Renal pelvis (tissue), 4 donors: Measurements from ENCODE around the gene HOXA6. TPM values are rescaled to one million over a fixed set of nuclear protein-coding genes. Genes with fewer than 3 reads are reported as not detected.

ENCODE experiments used
- DNase-seq: peaks from one replicate; pipeline ENCODE4 v3.0.0-alpha.2; 2013
- polyA plus RNA-seq, 3 donors: library from polyadenylated mRNA; unstranded; fragments of 120-200 nt; gene quantifications; one replicate each; pipeline ENCODE4 v1.2.1, GENCODE V29; 2013; ENCODE audit not compliant: insufficient read length in 3 of 3

HOXA6 gene
- polyA plus RNA-seq, 3 donors, result 33.3 to 45.1 (median 34.8) TPM

DNA sequence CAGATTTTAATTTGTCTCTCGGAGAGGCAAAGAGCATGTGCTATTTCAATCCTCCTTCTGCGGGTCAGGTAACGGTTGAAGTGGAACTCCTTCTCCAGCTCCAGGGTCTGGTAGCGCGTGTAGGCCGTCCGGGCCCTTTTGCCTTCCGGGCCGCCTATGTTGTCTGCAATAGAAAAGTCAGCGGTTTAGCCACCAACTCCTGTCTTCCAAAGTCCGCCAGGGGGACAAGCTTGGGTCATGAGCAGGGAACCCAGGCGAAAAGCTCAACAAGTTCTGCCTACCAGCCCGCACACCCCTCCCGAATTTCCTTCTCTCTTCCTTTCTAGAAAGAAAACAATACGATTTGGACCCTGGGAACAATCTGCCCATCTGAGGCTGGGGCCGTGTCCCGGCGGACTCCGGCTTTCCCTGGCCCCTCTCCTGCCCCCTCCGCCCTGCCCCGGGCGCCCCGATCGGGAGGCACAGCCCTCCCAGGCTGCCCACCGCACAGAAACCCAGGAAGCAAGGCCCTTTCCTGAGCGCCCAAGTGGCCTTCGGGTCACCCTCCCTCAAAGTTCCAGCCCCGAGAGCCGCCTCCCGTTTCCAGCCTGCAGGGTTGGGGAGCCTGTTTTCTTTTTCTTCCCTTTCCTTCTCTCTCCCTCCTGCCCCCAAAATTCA is 5.5 kb downstream of the HOXA6 start:
- DNase-seq, result no peak

DNA sequence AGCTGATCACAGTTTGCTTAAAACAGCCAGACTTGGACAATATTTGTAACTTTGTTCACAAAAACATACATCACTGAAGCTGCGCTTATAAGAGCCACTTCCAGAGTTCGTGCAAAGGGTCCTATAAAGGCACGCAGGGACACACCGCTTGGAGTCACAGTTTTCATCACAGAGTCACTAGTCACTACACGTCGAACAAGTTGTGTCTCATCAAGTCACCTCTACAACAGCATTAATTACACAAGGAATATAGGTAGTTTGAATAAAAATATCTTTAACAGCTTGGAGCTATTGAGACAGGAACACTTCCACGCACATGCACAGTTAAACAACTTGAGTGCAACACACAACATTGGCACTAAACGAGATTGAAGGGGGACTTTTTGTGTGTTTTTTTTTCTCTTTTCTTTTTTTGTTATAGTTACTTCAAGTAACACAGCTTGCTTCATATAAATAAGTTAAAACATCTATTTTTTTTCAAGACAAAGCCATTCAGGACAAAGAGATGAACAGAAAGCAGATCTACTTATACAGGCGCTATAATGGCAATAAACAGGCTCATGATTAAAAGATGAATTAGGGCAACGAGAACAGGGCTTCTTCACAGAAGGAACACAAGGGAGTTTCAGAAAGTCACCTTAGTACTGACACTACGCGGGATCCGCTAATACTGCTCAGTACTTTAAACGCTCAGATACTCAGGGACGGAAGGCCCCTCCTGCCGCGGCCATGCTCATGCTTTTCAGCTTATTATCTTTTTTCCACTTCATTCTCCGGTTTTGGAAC is 6.2 kb downstream of the HOXA6 start:
- no peak for DNase-seq

DNA sequence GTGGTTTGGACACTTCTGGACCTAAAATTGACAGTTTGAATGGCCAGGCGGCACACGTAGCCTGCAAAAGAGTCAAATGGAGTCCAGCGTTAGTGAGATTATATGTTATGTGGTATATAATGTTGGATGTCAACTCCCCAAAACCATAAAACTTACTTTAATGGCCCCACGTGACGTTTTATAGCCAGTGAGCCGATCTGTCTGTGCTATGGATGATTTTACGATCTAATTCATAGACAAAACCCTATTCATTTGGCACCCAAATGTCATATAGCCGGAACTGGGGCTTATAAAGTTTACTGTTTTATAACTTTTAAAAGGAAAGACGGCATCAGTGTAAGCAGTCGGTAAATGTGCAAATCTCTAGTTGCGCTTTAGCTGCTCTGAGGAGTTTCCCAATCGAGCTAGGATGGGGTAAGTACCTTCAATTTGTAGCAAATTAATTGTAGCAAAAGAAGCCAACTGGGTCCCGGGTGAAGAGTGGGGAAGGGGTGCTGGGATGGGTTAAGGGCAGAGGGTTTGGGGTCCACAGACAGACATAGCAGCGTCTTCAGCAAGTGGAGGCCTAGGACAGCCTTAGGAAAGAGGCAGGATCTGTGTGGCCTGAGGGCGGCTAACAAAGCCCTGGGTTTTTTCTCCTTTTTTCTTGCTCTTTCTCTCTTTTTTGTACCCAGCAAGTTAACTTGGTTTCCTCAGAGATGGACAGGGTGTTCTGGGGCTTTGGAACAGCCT is 7.3 kb downstream of the HOXA6 start:
- peak; percentile 87 for DNase-seq

DNA sequence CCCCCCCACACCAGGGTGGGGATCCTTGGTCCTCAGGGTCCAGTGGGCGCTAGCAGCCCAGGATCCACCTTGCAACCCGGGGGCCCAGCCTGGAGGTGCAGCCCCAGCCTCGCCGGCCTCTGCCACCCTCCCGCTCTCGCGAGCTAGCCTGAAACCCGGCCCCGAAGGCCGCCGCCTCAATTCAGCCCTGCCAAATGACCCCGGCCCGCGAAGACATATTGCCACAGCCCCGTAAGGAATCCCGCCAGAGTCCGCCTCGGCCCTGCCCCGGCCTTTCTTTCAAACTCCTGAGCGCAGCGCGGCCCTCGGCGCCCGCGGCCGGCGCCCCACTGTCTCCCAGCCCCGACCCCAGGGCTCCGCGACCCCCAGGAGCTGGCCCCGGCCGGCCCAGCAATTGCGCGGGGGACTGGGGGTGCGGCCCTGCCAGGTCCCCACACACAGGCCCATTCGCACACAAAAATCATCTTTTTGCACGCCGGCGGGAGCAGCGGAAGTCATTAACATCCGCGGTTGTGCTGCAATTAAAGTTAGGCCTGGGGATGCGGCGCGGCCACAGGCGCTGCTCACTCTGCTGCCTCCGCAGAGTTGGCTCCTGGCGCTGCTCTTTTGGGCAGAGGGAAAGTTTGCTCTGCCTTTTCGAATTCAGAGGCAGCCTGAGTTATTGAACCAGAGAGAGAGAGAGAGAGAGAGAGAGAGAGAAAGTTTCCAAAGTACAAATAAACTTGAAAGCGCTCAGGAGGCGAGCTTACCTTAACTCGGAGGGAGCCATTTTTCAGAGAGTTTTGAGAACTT is 8.0 kb downstream of the HOXA6 start:
- DNase-seq, result no peak

DNA sequence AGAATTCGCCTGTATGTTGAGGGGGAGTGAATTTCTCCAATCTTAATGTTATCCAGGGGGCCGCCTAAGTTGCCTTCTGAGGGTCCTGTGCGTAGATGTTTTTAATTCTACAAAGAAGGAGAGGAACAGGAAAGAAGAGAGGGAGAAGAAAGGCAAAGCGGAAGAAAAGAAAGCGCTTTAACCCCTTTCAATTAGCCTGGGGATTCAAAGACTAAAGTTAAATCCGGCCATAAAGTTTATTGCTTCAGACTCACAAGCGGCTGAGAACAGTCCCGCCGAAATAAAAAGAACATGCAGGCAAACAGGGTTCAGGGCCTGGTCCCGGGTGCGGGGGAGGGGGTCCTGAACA is 8.6 kb downstream of the HOXA6 start:
- no peak for DNase-seq

DNA sequence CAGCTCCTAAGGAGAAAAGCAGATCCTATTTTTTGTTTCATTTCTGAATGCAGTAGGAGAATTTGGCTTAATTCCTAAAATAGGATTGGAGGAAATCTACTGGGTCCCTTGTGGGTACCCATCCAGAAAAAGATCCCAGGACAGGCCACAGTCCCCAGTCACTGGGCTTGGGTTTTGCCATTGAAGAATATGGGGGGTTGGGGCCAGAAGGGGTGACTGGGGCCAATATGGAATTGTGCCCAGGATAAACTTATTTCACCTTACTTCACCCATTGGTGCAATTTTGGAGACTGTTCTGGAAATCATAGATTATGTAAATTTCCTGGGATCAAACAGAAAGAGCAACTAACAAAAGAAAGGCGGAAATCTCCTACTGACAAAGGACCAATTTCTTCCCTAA is 9.1 kb downstream of the HOXA6 start:
- no peak for DNase-seq

DNA sequence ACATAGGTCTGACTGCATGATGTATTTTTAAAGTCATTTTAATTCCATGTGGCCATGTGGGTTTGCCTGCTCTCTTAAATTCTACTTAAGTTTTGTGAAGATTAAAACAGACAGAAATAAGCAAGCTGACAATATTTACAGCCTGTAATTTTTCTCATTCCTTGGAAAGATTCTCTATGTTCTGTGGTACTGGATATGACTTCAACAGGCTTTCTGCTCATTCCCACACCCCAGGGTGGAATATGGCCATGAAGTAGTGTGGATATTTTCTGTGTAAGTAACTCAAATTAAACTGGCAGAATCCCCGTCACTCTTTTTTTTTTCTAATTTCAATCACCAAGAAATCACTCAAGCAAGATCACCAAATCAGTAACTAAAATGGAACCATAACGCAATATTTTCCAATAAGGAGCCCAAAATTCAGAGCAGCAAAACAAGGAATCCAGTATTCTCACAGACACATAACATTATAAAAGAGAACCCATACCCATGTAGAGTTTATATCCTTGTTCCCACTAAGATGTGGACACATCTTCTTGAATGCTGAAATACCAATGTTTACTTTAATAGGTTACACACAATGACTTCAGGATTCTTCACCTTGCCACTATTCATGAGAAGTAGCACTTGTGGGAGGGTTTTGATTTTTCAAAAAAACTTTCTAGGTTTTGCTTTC is 9.8 kb downstream of the HOXA6 start:
- no peak for DNase-seq

DNA sequence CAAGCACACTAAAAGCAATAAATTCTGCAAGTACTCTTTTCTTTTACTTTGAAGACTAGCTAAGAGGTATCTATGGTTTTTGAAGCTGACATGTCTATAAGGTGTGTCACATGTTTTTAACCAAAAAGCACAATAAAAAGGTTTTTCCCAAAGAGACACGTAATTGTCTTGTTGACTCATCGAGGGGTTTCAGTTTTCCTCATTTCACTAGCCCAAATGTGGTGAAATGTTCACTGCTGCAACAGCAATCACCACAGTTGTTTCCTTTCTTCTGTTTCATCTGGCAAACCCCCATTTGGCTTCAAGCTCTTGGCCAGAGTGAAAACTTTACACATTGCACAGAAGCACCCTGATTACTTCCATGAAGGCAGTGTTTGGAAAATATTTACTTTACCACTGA is 13.2 kb downstream of the HOXA6 start:
- DNase-seq, result no peak

DNA sequence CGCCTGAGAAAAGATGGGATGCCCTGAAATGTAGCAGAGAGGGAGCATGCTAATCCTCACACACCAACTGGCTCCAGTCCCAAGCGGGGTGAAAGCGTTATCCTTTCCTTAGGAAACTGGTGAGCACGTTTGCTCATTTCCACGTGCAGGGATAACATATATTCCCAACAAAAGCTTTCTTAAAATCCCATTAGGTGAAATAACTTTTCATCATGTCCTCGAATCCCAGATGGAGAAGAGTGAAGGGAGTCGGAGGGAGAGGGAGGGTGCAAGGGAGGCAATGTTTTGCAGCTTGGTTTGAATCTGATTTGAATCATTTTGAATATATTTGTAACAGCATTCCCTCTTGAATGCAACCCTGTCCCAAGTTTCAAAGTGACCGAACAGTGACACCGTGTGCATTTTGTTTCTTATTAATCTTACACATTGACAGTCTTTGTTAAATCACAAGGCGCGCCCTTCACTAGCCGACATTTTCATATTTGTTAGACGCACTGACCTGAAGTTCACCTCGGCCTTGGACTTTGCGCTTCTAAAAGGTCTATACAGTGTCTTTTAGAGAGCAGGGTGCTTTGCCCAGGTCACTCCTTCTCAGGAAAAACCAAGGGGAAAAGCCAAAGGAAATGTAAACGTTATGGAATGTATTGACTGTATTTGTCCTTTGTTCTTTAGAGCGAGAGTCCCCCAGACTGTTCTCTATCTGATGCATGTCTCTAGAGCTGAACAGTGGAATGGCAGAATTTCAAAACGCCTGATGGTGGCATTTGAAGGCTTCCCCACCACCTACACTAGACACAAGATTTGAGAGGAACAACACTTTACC is 14.0 kb downstream of the HOXA6 start:
- no peak for DNase-seq

DNA sequence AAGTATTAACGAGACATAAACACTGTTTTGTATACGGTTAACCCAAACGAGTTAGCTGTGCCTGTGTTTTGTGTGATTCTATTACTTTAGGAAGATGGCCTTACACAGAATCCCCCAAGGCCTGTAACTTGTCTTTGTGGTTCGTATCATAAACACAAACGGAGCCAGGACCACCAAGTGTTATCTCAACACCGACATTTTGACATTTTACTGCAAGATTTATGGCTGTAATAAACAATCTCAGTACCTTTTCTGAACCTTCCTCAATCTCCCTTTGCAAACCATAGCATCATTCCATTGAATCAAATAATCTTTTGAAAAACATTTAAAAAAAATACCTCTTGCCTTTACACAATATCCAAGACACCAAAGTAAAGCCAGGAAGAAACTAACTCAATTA is 14.6 kb downstream of the HOXA6 start:
- no peak for DNase-seq

DNA sequence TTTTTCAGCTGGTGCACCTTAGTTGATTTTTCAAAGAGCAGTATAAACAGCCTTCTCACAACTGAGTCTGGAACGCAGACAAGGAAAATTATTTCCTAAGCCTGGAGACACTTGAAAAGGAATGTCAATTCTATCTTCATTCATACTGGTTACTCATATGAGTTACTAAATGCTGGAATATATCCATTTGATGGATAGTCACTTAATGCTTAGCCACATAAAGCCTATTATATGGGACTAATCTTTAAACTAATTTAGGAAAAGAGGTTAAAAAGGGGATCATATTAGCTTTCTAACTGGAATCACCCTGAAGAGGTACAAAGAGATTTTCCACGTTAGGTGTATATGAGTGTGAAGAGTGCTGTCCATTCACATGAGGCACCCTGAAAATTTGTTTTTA is 15.4 kb downstream of the HOXA6 start:
- DNase-seq, result no peak

DNA sequence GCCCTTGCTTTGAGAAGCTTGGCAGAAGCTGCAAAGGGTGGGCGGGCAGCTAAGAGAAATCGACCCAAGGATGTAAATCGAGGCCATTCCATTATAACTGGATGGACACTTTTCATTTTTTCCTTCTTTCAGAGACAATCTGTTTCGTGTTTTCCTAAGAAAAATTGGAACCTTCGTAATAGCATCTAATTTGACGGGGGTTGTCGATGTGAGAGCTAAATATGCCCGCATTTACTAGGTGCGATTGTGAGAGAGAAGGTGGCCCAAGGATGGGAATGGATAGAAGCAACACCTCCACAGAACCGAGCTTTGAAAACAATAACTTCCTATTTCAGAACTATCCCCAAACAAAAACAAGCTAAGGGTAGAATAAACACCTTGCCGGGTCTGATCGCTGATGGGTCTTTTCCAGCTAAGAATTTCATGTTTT is 16.2 kb downstream of the HOXA6 start:
- no peak for DNase-seq

DNA sequence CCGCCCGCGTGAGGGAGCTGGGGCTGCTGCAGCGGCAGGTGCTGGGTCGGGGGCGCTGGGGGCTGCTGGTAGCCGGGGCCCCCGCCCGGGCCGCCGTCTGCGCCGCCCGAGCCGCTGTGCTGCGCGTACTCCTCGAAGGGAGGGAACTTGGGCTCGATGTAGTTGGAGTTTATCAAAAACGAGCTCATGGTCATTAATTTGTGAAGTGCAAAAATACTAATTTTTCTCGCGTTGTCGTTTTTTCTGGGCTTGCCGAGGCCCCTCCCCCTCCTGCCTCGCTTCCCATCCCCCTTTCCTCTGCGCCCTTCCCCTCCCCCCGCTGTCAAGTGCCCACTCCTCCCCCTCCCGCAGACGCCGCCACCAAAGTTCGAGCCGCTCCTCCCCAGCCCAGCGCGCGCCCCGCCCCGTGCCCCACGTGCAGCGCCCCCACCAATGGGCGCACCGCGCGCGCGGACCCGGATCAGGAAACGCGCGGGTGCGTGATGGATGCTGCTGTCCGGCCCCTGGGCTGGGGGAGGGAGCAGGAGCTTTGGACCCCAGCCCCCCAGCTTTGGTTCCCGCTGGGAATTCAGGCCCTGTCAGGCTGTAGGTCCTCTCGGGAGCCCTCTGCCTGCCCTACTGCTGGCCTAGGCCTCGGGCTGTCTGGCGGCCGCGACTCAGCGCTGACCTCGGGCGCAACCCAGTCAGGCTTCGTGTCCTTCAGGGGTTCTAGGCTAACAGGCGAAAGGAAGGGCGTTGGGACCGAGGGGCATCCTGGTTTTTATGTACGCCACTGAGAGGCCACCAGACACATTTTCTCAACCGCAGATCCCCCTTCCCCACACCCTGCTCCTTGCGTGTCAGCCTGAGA is 16.8 kb downstream of the HOXA6 start, which contains the start of gene HOXA4:
TSS of gene HOXA4 (minus strand) at position 218 of the 850 bp plus-strand sequence. CDS start at position 194, 24 bp downstream.
- peak; percentile 92 for DNase-seq

DNA sequence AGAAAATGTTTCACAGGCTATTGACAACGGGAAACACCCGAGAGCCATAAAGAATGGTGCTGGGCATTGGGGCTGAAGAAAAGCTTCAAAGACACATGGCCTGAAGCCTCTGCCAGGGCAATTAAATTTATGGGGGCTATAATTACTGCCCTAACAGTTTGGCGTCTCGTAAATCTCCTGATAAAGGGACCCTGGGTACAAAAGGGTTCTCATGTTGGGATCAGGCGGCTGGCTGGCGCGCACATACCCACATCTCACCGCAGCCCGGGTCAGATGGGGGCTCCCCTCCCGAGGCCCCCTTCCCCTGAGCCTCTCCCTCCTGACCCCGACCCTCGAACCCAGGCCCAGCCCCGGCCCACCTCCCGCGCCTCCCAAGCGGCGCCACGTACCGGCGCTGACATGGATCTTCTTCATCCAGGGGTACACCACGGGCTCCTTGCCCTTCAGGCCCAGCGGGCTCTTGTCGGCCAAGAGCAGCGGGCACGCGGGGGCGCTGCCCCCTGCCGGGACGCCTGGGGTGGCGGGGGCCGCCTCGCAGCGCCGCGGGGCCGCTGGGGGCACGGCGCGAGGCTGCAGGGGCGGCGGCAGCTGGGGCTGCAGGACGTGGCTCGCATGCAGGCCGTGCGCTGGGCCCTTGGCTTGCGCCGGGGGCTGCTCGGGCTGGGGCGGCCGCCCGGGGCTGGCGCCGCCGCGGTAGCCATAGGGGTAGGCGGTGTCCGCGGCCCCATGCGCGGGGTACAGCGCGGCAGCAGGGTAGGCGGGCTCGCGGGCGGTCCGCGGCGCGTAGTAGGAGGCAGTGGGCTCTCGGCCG is 17.6 kb downstream of the HOXA6 start:
- DNase-seq, result peak; percentile 89

DNA sequence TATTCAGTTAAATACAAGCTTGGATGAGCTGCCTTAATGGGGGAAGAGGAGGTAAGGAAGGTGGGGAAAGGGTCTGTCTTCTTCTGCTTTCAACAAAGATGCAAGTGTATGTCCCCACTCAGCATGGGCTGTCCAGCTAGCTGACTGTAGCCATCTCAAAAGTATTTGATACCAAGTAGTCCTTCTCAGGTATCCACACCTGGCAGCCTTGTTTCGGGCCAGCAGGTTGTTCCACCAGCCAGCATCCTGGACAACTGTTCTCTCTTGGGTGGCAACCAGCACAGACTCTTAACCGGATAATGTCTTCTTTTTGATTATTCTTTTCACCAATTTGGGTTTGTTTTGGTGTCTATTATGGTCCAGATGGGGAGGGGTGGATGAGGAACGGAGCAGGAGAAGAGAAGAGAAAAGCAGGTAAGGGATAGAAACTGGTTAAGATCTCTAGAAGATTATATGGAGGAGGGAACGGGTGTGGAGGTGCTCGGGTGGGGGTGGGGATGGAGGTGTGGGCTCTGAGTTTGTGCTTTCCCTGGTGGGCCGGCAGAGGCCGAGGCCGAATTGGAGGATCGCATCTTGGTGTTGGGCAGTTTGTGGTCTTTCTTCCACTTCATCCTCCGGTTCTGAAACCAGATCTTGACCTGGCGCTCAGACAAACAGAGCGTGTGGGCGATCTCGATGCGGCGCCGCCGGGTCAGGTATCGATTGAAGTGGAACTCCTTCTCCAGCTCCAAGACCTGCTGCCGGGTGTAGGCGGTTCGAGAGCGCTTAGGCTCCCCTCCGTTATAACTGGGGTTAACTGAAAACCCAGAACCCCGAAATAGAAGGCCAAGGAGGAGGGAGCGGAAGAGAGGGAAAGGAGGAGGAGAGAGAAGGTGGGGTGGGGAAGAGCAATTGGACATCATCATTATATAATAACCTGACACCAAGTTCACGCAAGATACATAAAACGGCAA is 18.5 kb downstream of the HOXA6 start:
- no peak for DNase-seq

DNA sequence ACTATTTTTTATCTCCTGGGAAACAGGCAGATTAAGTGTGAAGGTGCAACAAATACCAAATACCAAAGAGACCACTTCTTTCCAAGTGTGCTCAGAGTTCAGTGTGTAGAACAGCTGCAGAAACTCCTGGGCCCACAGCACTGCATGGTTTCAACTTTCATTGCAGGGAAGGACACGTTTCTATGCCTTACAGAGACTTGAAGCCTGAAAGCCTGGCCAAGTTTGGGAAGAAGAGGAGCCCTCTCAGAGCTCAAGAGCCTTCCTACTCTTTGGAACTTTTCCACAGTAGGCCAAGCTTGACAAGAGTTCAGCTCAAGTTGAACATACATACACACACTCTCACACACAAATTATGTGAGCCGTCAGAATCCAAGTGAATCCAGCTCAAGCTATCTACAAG is 19.5 kb downstream of the HOXA6 start:
- DNase-seq, result peak; percentile 85

DNA sequence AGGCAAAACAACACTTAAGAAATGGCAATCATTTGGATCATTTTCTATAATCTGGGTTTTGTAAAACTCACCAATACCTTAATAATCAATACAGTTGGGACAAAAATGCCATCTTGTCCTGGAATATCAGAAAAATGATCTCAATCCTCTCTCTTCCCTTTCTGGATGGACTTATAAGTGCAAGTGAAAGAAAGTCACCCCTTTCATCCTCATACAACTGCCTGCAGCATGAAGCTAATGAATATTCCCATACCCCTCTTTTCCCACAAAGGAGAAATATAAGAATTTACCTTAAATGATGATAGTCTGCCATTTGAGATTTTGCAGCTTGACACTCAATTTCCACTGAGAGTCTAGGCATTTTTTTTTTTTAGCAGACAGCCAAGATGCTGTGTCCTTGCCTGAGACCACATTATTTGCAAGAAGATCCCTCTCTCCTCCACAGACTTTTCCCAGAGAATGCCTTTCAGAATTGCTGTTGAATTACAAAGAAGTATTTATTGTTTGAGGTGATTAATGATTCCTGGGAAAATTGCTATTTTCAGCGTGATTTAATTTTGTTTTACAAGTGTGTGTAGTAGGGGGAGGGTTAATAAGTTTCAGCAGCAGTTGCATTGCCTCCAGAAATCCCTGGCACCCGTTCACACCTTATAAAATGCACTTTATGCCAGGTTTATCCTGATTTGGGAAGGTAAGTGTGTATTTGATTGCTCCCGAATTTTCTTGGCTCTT is 20.8 kb downstream of the HOXA6 start:
- DNase-seq, result no peak
